ENCODE data around the gene NRXN3. TPM values are rescaled to one million over a fixed set of nuclear protein-coding genes. Genes with fewer than 3 reads are reported as not detected.
"Not testable (repeated sequence)": the region's sequence is repeated elsewhere in the genome, so short reads cannot be mapped to it uniquely, and the experiment has no call there.

Gene NRXN3
- total RNA-seq, 1 experiment from 2014 or later, result 0.80 TPM

DNA sequence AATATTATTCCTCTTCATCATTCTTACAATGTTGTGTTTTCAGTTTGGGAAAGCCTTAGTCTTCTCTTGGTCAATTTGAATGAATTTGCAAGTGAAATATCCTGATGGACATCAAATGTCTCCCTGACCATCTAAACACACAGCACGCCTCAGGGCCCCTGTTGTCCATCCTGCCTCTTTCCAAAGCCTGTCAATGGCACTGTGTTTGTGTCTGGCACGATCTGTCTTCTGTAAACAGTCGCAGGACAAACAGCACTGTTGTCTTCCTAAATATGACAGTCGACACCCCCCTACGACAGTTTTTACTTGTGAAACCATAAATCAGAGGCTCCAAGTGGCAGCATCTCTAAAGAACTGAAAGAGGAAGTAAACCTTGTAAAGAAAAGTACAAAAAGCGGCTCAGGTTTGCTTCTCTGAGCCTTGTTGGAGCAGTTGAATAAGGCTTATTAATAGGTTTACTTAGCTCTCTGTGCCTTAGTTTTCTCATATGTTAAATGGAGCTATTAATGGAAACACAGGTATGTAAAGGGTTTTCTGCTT, 285.8 kb downstream of the NRXN3 start:
- no peak overlapping the region for H3K4me3 ChIP-seq (ENCODE audit: insufficient read depth, low read depth, low read length)
- DNase-seq, result no peak
- no peaks in the 10 kb centered on the region for H3K27me3 ChIP-seq (ENCODE audit: control insufficient read depth, insufficient read depth, low read length)
- no peaks in the 10 kb centered on the region for H3K36me3 ChIP-seq (replicated peaks; ENCODE audit: control insufficient read depth, insufficient read depth, low read length)

DNA sequence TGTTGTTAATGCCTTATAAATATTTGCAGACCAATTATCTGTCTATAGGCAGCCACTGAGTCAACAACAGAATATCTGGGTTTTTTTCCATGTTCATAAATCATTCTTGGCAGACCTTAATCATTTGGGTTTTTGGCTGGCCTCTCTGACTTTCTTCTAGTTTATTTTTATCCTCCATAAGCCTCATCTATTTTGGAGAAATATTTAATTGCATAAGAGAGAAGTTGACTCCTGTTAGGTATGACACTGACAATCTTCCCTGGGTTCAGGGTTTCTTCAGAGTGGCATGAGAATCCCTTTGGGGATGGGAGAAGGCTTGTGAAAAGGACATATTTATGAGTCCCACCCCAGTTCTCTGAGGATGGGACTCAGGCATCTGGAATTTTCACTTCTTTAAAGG, 299.8 kb downstream of the NRXN3 start:
- no peaks in the 10 kb centered on the region for H3K36me3 ChIP-seq (replicated peaks; ENCODE audit: control insufficient read depth, insufficient read depth, low read length)
- H3K4me3 ChIP-seq (ENCODE audit: insufficient read depth, low read depth, low read length), result no peak overlapping the region
- DNase-seq, result no peak
- H3K27me3 ChIP-seq (ENCODE audit: control insufficient read depth, insufficient read depth, low read length), result no peaks in the 10 kb centered on the region

DNA sequence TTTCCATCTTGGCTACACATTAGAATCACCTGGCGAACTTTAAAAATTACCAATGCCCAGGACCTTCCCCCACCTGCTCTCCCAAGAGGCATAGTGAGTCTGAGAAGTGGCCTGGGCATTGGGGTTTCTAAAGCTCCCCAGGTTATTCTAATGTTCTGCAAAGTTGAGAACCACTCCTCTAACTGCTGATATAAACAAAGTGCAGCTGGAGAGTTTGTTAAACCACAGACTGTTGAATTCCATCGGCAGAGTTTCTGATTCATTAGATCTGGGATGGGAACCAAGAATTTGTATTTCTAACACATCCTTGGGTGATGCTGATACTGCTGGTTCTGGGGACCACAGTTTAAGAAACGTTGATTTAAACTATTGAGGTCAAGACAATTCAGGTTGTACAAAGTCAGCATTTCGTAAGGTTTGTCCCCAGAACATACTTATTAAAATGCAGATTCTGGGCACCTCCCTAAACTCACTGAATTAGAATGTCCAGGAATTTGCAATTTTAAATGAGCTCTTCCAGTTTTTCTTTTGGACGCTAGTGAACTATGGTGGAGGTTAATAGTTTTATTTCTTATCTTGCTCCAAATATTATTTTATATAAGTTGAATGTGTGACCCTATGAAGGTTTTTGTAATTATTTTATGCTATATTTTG, 309.1 kb downstream of the NRXN3 start:
- DNase-seq, result no peak
- no peak overlapping the region for H3K4me3 ChIP-seq (ENCODE audit: insufficient read depth, low read depth, low read length)
- H3K27me3 ChIP-seq (ENCODE audit: control insufficient read depth, insufficient read depth, low read length), result no peaks in the 10 kb centered on the region
- H3K36me3 ChIP-seq (replicated peaks; ENCODE audit: control insufficient read depth, insufficient read depth, low read length), result no peaks in the 10 kb centered on the region

DNA sequence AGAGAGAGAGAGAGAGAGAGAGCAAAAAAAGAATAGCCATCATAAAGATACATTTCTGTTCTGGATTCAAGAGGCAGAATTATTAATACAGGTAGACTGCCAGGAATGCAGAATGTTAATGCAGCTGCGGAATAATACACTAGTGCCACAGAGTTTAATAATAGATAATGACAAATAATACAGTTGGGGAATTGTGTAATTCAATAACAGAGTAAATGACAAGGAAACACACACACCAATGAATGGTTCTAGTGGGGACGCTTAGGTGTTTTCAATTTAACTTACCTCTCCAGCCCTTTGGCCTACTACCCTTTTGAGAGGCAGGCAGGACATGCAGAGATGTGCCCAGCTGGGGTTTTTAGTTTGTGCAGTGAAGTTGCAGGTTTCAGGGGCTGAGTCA, 313.9 kb downstream of the NRXN3 start:
- no peak for DNase-seq
- no peaks in the 10 kb centered on the region for H3K27me3 ChIP-seq (ENCODE audit: control insufficient read depth, insufficient read depth, low read length)
- no peaks in the 10 kb centered on the region for H3K36me3 ChIP-seq (replicated peaks; ENCODE audit: control insufficient read depth, insufficient read depth, low read length)
- H3K4me3 ChIP-seq (ENCODE audit: insufficient read depth, low read depth, low read length), result no peak overlapping the region

DNA sequence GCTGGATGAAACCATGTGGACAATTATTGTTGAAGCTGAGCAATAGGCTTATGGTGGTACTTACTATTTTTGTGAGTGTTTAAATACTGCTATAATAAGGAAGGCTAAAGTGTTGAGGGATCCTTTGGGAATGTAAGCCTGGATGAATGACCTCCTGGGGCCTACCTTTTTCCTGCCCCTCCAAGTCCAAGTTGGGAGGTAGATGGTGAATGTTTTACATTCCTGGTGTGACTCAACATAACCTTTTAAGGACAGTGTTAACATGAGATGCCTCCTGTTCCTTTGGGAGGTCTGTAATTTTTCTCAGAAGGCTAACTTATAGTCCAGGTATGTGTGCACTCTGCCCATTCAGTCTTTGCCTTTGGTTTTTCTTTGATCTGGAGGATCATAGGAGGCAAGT, 315.9 kb downstream of the NRXN3 start:
- H3K27me3 ChIP-seq (ENCODE audit: control insufficient read depth, insufficient read depth, low read length), result no peaks in the 10 kb centered on the region
- no peak overlapping the region for H3K4me3 ChIP-seq (ENCODE audit: insufficient read depth, low read depth, low read length)
- no peaks in the 10 kb centered on the region for H3K36me3 ChIP-seq (replicated peaks; ENCODE audit: control insufficient read depth, insufficient read depth, low read length)
- DNase-seq, result peak; percentile 9

DNA sequence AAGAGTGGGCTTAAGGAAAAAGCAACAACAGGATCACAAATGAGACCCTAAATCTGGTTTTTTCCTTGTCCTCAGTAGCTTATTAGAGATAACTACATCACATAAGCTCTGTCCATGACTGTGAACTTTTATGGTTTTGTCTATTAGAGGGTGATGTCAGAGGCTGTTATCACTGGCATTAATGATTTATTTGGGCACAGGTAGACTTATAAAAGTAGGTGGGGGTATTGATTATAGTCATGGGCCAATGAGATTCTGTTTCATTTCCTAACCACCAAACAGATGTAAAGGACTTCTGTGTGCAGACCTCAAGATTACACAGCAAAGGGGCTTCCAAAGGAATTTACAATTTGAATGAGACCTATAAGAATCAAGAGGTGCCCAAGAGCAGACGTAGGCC, 316.4 kb downstream of the NRXN3 start:
- DNase-seq, result no peak

DNA sequence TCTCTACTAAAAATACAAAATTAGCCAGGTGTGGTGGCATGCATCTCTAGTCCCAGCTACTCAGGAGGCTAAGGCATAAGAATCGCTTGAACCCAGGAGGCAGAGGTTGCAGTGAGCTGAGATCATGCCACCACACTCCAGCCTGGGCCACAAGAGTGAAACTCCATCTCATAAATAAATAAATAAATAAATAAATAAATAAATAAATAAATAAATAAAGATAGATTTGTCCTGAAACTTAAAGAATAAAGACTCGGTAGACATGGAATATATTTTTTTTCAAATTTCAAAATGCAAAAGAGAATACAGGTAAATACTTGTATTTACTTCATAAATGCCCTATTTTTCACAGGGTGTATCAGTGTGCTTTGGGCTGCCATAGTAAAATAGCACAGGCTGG, 317.4 kb downstream of the NRXN3 start:
- not testable (repeated sequence) for H3K27me3 ChIP-seq (ENCODE audit: control insufficient read depth, insufficient read depth, low read length); H3K36me3 ChIP-seq (replicated peaks; ENCODE audit: control insufficient read depth, insufficient read depth, low read length); DNase-seq; H3K4me3 ChIP-seq (ENCODE audit: insufficient read depth, low read depth, low read length)

More for the DNA sequence above, 316.4 kb downstream of the NRXN3 start:
- Histone ChIP-seq H3K27me3 (ENCODE audit: control insufficient read depth, insufficient read depth, low read length) (no peaks in the 10 kb centered on the region), H3K36me3 (replicated peaks; ENCODE audit: control insufficient read depth, insufficient read depth, low read length) (no peaks in the 10 kb centered on the region), H3K4me3 (ENCODE audit: insufficient read depth, low read depth, low read length) (no peak overlapping the region)

DNA sequence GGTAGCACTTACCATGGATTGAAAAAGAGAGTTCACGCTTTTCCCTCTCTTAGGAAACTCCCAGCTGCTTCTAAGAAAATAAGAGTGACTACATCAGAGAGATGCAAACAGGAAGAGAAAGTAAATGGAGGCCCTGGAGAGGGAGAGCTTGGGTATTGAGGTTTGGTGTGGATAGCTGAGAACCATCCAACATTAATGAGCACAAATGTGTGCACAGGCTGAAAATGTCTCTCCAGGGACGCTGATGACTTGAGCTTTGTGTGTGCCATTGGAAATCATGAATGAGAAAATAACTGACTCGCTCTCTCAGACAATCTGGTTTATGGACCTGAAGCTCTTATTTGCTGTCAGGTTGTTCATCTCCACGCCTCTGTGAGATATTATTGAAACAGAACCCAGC, 318.8 kb downstream of the NRXN3 start:
- no peak for DNase-seq
- no peaks in the 10 kb centered on the region for H3K36me3 ChIP-seq (replicated peaks; ENCODE audit: control insufficient read depth, insufficient read depth, low read length)
- no peaks in the 10 kb centered on the region for H3K27me3 ChIP-seq (ENCODE audit: control insufficient read depth, insufficient read depth, low read length)

DNA sequence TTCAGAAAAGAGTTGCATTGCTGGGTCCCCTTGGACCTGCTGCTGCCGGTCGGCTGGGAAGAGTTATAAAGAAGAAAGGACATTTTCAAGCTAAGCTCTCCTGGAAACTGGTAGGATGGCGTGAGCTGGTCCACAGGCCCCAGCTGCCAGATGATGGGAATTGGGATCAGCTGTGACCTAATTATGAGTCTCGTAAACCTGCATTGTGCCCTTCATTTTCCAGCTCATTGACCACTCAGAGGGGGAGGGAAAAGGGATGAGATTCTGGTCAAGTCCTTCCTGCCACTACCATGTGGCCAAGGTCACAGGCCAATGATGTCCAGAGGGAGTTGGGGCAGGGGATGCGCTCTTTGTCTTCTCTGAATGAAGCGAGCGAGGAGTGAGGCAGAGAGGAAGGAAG, 320.9 kb downstream of the NRXN3 start:
- H3K4me3 ChIP-seq (ENCODE audit: insufficient read depth, low read depth, low read length), result no peak overlapping the region
- no peaks in the 10 kb centered on the region for H3K27me3 ChIP-seq (ENCODE audit: control insufficient read depth, insufficient read depth, low read length)
- no peak for DNase-seq
- no peaks in the 10 kb centered on the region for H3K36me3 ChIP-seq (replicated peaks; ENCODE audit: control insufficient read depth, insufficient read depth, low read length)

More for the DNA sequence above, 318.8 kb downstream of the NRXN3 start:
- no peak overlapping the region for H3K4me3 ChIP-seq (ENCODE audit: insufficient read depth, low read depth, low read length)

DNA sequence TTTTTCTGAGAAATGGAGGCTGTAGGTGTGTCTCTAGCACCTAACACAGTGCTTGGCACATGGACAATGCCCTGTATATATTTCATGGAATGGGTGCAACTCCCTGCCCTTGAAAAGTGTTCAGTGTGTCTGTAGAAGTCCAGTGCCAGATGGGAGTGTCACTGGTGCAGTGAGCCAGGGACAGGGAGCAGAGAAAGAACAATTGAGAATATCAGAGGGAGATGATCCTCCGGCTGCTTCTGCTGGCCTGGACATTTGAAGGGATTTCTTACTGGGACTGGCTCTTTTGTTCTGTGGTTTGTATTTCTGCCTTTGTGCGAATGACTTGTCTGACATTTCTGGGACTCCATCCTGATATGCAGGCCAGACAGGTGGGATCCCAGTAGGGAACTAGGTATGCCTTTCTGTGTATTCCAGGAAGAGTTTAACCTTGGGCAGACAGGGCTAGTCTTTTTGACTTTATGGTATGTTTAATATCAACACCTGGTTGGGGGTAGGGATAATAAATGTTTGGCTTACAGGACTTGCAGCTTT, 328.0 kb downstream of the NRXN3 start:
- H3K4me3 ChIP-seq (ENCODE audit: insufficient read depth, low read depth, low read length), result no peak overlapping the region
- no peak for DNase-seq
- no peaks in the 10 kb centered on the region for H3K27me3 ChIP-seq (ENCODE audit: control insufficient read depth, insufficient read depth, low read length)
- no peaks in the 10 kb centered on the region for H3K36me3 ChIP-seq (replicated peaks; ENCODE audit: control insufficient read depth, insufficient read depth, low read length)

DNA sequence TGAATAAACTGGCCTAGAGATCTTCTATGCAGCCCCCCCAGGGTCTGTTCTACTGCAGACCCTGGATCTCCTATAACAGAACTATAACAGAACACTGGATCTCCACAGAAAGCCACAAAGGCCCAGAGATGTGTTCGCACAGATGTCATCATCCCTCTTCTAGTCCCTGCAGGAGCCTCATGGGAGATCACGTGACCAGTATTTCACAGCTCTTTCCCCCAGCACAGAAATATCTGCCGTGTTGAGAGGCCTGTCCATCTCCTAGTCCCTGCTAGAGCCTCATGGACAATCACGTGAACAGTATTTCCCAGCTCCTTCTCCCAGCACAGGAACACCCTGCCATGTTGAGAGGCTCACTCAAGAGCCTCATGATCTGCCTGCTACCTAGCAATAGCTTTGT, 331.7 kb downstream of the NRXN3 start:
- H3K36me3 ChIP-seq (replicated peaks; ENCODE audit: control insufficient read depth, insufficient read depth, low read length), result no peaks in the 10 kb centered on the region
- no peak overlapping the region for H3K4me3 ChIP-seq (ENCODE audit: insufficient read depth, low read depth, low read length)
- DNase-seq, result no peak
- H3K27me3 ChIP-seq (ENCODE audit: control insufficient read depth, insufficient read depth, low read length), result no peaks in the 10 kb centered on the region

DNA sequence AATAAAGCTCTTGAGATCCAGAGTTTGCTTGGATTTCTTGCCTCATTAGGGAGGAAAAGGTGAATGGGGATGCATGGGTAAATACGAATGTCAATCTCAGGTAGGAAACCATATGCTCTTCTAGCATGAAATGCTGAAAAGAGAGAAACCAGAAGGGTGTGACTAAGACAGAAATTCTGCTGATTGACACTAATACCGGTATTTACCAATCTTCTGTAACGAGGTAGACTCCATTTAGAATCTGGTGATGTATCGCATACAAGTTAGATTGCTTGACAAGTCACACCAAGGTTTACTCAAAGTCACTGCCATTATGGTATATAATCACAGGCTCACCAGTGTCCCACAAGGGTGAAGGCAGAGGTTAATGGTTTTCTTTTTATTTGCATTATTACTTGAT, 337.9 kb downstream of the NRXN3 start:
- no peaks in the 10 kb centered on the region for H3K36me3 ChIP-seq (replicated peaks; ENCODE audit: control insufficient read depth, insufficient read depth, low read length)
- no peak for DNase-seq
- no peaks in the 10 kb centered on the region for H3K27me3 ChIP-seq (ENCODE audit: control insufficient read depth, insufficient read depth, low read length)
- H3K4me3 ChIP-seq (ENCODE audit: insufficient read depth, low read depth, low read length), result no peak overlapping the region

DNA sequence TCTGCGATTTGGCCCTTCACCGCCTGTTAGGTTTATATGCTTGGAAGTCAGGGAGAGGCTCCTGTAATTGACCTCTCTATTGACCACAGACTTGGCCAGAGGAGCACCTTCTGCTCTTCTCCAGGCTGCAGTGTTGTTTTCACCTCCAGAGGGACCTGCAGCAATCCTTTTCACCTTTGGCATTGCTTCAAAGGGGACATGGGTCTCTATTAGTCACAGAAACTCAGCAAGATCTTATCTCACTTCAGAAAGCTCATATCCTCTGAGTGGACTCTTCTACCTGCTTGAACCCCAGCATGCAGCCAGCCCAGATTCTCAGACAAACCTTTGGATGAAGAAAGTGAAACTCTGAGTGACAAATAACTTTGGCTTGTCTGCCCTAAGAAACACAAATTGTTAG, 339.3 kb downstream of the NRXN3 start:
- no peaks in the 10 kb centered on the region for H3K27me3 ChIP-seq (ENCODE audit: control insufficient read depth, insufficient read depth, low read length)
- H3K4me3 ChIP-seq (ENCODE audit: insufficient read depth, low read depth, low read length), result no peak overlapping the region
- no peaks in the 10 kb centered on the region for H3K36me3 ChIP-seq (replicated peaks; ENCODE audit: control insufficient read depth, insufficient read depth, low read length)
- DNase-seq, result no peak

DNA sequence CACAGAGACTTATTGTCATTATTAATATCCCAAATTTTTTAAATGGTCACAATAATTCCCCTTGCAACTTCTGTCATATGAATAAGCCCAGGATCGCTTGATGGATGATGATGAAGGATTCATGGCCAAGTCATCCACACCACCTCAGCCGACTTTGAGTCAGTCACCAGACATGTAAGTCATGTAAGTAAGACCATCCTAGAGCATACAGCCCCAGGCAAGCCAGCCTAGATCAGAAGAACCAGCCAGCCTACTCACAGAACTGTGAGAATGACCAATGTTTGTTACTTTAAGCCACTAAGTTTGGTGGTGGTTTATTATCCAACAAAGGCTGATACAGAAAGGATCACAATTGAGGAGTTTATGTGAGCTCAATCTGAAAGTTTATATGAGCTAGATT, 341.8 kb downstream of the NRXN3 start:
- DNase-seq, result no peak
- Histone ChIP-seq H3K36me3 (replicated peaks; ENCODE audit: control insufficient read depth, insufficient read depth, low read length) (no peaks in the 10 kb centered on the region), H3K4me3 (ENCODE audit: insufficient read depth, low read depth, low read length) (no peak overlapping the region), H3K27me3 (ENCODE audit: control insufficient read depth, insufficient read depth, low read length) (no peaks in the 10 kb centered on the region)

DNA sequence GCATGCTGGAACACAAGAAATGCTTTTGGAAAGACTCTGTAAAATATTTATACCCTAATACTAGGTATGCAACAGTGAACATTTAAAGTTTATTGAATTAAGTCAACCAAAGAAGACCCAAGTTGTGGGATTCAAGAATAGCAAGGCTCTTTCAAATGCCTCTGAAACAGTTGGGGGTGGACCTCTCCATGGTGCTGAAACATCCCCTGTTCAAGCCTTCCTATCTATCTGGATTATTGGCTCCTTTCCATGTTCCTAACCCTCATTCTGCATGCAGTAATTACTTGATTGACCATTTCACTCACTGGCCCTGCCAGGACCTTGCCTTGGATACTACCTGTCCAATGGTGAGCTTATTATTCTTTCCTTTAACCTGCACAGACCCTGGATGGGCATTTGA, 349.7 kb downstream of the NRXN3 start:
- Histone ChIP-seq H3K4me3 (ENCODE audit: insufficient read depth, low read depth, low read length) (no peak overlapping the region), H3K27me3 (ENCODE audit: control insufficient read depth, insufficient read depth, low read length) (no peaks in the 10 kb centered on the region; the same call in 1 of the 2 replicates), H3K36me3 (replicated peaks; ENCODE audit: control insufficient read depth, insufficient read depth, low read length) (no peaks in the 10 kb centered on the region)
- peak; percentile 55 for DNase-seq
